HG03280 (cell line): ENCODE data around the gene SCARB1.
A peak's percentile ranks its signal among the peaks of the same experiment; 100 is the strongest.

Experiments used
- ATAC-seq: cut with Tn5 transposase; IDR thresholded peaks from one replicate; pipeline ENCODE4 v1.9.1; 2021; ENCODE audit warnings: mild to moderate bottlenecking, moderate library complexity; ENCODE audit not compliant: unreplicated experiment

The SCARB1 gene

GRCh38 chr12:124804011-124804621 is 59.5 kb downstream of the SCARB1 start:
- no peak for ATAC-seq

DNA sequence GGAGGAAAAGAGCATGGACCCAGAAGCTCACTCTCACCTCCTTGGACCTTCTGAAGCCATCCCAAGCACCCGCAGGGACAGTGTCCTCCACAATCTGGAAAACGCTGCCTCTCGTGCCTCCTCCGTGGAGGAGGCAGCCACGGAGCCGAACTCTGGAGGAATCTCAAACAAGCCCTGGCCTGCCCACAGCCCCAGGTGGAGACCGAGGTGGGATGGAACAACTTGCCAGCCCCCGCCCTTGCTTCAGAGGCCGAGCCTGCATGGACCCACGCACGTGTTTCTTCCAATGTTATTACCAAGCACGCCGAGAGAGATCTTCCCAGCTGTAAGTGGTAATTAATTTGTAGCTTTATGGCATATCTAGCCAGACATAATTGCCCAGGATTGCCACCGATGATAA is 61.3 kb downstream of the SCARB1 start:
- no peak for ATAC-seq

- ATAC-seq, result no peak
These were observed 63.2 kb downstream of the SCARB1 start for GRCh38 chr12:124800506-124800905.

DNA sequence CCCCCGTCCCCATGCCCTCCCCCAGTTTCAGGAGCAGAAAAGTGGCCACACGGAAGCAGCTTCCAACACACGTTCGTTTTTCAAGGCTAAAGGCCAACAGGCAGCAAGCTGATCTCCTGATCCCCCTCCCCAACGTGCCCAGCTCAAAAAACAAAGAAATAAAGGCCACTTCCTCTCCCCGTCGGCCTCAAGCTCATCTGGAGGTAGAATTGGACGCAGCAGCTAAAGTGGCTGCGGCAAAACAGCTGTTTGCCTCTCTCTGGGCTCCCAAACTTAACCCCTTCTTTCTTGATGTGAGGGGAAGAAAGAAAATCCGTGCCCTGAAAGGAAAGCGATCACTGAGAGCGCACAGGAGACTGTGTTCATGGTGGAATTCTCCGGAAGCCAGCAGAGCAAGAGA is 66.3 kb downstream of the SCARB1 start:
- ATAC-seq, result no peak

DNA sequence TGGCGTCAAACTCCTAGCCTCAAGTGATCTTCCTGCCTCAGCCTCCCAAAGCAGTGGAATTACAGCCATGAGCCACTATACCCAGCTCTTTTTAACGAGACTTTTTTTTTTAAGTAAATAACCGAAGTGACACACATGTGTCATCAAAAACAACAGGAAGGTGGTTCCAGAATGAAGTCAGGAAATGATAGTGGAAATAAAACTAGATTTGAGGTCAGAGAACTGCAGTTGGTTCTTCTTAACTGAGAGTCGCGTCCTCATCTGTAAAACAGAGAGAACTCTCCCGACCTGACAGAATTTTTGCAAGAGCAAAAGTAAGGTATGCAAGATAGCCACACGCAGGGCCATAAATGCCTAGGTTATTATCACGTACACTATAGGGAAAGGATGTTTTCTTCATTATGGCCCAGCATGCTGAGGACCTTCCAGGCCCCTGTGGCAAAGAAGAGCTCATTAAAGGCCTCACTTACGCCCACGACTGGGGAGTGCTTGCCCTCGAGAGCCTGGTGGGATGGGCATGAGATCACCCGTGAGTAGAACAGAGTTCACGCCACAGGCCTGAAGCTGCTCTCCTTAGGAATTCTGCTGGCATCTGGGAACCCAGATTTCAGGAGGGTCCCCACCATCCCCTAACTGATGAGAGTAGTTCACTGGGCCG is 67.2 kb downstream of the SCARB1 start:
- no peak for ATAC-seq

GRCh38 chr12:124795081-124795948 is 68.3 kb downstream of the SCARB1 start:
- ATAC-seq, result no peak

- ATAC-seq, result no peak
These were observed 70.7 kb downstream of the SCARB1 start for GRCh38 chr12:124792961-124793441.

DNA sequence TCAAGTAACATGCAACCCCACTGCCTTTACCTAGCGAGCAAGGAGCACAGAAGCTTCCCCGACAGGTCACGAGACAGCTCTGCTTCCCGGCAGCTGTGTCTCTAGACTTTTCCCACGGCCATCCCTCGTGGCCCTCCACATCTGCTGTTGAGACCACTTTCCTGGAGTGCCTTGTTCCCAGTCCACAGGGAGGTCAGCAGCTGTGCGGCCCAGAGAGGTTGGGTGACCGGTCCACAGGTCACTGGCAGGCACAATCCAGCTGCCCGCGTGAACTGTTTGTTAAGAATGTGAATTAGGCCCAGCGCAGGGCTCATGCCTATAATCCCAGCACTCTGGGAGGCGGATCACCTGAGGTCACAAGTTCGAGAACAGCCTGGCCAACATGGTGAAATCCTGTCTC is 71.5 kb downstream of the SCARB1 start:
- no peak for ATAC-seq

- ATAC-seq, result no peak
These were observed 72.8 kb downstream of the SCARB1 start for GRCh38 chr12:124790650-124791400.

DNA sequence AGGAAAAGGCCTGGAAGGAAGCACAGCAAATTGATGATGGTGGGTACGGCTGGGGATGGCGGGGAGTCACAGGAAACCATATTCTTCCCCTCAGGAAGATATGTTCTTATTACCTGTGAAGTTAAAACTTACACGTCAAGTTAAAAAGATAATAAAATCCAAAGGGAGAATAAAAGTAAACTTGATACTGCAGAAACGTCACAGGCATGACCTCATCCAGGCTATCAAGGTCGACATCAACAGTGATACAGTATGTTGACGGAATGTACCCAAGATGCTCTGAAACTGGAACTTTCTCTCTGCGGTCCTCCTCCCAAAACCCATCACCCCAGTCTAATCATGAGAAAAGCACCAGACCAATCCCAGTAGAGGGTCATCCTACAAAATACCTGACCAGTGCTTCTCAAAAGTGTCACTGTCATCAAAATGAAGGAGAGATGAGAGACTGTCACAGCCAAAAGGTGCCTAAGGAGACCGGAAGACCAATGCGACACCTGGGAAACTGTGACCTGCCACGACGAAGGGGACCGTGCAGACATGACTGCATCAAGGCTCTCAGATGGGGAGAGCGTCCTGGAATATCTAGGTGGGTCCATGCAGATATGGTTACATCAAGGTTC is 74.6 kb downstream of the SCARB1 start:
- ATAC-seq, result no peak

- ATAC-seq, result no peak
These were observed 77.4 kb downstream of the SCARB1 start for GRCh38 chr12:124786061-124786964.

- ATAC-seq, result no peak
These were observed 78.6 kb downstream of the SCARB1 start for GRCh38 chr12:124784871-124785572.

DNA sequence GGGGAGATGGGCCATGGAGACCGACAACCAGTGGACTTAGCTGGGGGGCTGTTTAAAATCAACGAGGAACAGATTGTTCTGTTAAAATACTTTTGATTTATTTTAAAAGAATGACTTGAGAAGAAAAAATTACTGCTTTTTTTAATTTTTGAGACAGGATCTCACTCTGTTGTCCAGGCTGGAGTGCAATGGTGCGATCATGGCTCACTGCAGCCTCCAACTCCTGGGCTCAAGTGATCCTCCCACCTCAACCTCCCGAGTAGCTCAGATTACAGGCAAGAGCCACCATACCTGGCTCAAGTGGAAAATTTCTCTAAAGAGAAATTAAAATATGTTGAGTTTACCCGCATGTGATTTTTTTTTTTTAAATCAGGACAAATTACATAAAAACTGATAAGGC is 80.6 kb downstream of the SCARB1 start:
- ATAC-seq, result no peak

GRCh38 chr12:124782132-124782531 is 81.5 kb downstream of the SCARB1 start:
- no peak for ATAC-seq

GRCh38 chr12:124780752-124781685 is 82.6 kb downstream of the SCARB1 start:
- no peak for ATAC-seq

- ATAC-seq, result no peak
These were observed 83.3 kb downstream of the SCARB1 start for GRCh38 chr12:124780336-124780735.

GRCh38 chr12:124779161-124780141 is 84.2 kb downstream of the SCARB1 start:
- ATAC-seq, result peak; percentile 40
